Body of pancreas (tissue), 4 donors: ENCODE data around the gene SLC35C1. TPM values are rescaled to one million over a fixed set of nuclear protein-coding genes. Genes with fewer than 3 reads are reported as not detected.
A peak's percentile ranks its signal among the peaks of the same experiment; 100 is the strongest.

Experiments used
- ATAC-seq: fragments of 150-250 bp; one replicate; pipeline ENCODE4 v1.9.1; 2016
- DNase-seq, 4 donors: peaks; one replicate each; pipeline ENCODE4 v3.0.0-alpha.2; 2019
- H3K27ac ChIP-seq, 4 donors: fragments of 200-600 bp; sonication (generic); 1 replicate in 3 of 4; 2 replicates in 1 of 4; pipeline versions ENCODE4 v1.5.1 to v1.6.1; 2016 to 2019; ENCODE audit warnings: mild to moderate bottlenecking in 1 of 4, mixed read lengths in 1 of 4, moderate library complexity in 1 of 4
- H3K27me3 ChIP-seq, 2 donors: fragments of 200-600 bp; sonication (generic); one replicate each; pipeline ENCODE4 v1.6.0; 2016; ENCODE audit warnings: mild to moderate bottlenecking in 1 of 2
- H3K36me3 ChIP-seq, 2 donors: fragments of 200-600 bp; sonication (generic); replicated peaks in 1 of 2; 2 replicates each; pipeline ENCODE4 v1.5.1; 2016; ENCODE audit warnings: low read depth in 2 of 2; ENCODE audit not compliant: insufficient read depth in 1 of 2
- H3K4me1 ChIP-seq: fragments of 200-600 bp; sonication (generic); one replicate; pipeline ENCODE4 v1.6.0; 2016
- H3K4me3 ChIP-seq, 2 donors: fragments of 200-600 bp; sonication (generic); 1 replicate in 1 of 2; 2 replicates in 1 of 2; pipeline ENCODE4 v1.5.1; 2016 to 2019
- H3K9me3 ChIP-seq, 3 donors: fragments of 200-600 bp; sonication (generic); 1 replicate in 2 of 3; 2 replicates in 1 of 3; pipeline ENCODE4 v1.5.1; 2016
- POLR2A ChIP-seq, 3 donors: fragments of 450-650 bp; IDR thresholded peaks; one replicate each; pipeline ENCODE4 v1.6.1; 2016; ENCODE audit warnings: antibody characterized with exemption in 3 of 3, mild to moderate bottlenecking in 2 of 3
- WGBS, 2 donors: methylation state at CpG; one replicate each; pipeline ENCODE4 v1.1.5; 2017; 5-methylcytosine and 5-hydroxymethylcytosine counted together
- intact Hi-C: fragments of 100-400 bp; cut with DNase I; formaldehyde crosslinking; loops from one replicate; pipeline ENCODE4 v1.15.1; 2023
- total RNA-seq, 2 donors: library from RNA; depleted of rRNA; stranded (reverse); fragments of >200 nt; gene quantifications; one replicate each; pipeline ENCODE4 v1.1.0, GENCODE V29; 2016
- TF ChIP-seq, protein P1 (sequence below), 7 experiments: fragments of 450-650 bp in 4 of 7; fragments of 200-600 bp in 3 of 7; sonication (generic) in 3 of 7; IDR thresholded peaks; one replicate each; pipeline ENCODE4 v1.5.1; 2016 to 2019; ENCODE audit warnings: antibody characterized with exemption in 7 of 7

SLC35C1 gene
- total RNA-seq, 2 donors from 2014 or later = 11.2 to 22.7 TPM

DNA sequence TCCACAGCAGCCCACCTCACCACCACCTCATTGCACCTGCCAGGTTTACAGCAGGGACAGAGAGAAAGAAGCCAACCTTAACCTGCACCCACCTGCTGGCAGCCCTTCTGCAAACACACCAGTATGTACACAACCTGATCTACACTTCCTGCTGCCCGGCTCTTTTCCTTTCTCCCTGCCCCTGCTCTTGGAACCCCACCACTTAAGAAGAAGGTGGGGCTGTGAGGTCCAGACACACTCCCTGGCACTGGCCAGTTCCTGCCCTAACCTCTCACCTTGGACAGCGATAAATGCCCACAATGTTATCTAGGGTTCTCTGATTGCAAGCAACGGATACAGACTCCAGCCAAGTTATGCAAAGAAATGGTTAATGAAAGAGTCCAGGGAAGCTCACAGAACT lies 10.8 kb upstream of the SLC35C1 start:
- no peak overlapping the region for H3K4me3 ChIP-seq
- no peak for DNase-seq
- H3K36me3 ChIP-seq = no peaks in the 10 kb centered on the region
- no peak for ATAC-seq
- TF ChIP-seq, protein P1, sequence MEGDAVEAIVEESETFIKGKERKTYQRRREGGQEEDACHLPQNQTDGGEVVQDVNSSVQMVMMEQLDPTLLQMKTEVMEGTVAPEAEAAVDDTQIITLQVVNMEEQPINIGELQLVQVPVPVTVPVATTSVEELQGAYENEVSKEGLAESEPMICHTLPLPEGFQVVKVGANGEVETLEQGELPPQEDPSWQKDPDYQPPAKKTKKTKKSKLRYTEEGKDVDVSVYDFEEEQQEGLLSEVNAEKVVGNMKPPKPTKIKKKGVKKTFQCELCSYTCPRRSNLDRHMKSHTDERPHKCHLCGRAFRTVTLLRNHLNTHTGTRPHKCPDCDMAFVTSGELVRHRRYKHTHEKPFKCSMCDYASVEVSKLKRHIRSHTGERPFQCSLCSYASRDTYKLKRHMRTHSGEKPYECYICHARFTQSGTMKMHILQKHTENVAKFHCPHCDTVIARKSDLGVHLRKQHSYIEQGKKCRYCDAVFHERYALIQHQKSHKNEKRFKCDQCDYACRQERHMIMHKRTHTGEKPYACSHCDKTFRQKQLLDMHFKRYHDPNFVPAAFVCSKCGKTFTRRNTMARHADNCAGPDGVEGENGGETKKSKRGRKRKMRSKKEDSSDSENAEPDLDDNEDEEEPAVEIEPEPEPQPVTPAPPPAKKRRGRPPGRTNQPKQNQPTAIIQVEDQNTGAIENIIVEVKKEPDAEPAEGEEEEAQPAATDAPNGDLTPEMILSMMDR (IDR thresholded peaks at IDR 0.05) = no peak
- TF ChIP-seq POLR2A (IDR thresholded peaks at IDR 0.05) = no peak
- no peaks in the 10 kb centered on the region for H3K27me3 ChIP-seq
- H3K9me3 ChIP-seq = no peaks in the 10 kb centered on the region
- WGBS, 2 donors = 14 to 25% methylated on average over 3 of the region's 3 CpGs
- H3K27ac ChIP-seq = no peak overlapping the region
- no peaks in the 10 kb centered on the region for H3K4me1 ChIP-seq
- intact Hi-C loops = no loop called here

DNA sequence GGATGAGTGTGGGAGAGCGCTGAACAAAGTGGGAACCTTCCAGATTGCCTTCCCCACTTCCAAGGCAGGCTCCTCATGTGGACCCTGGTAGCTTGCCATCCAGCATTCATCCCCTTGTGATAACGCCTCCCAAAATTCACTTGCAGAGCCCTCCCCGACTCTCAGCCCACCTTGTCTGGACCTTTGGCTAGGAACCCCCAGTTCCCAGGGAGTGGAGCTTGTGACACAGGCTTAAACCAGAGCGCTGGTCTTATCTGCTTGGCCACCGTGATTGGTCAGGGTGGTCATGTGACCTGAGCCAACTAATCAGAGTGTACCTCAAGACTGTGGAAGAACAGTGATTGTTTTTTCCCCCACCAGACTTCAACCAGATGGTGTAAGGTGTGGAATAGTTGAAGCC lies 9.6 kb upstream of the SLC35C1 start:
- Histone ChIP-seq H3K4me3 (no peak overlapping the region), H3K27ac (no peak overlapping the region), H3K4me1 (no peaks in the 10 kb centered on the region), H3K9me3 (no peaks in the 10 kb centered on the region), H3K27me3 (no peaks in the 10 kb centered on the region), H3K36me3 (no peaks in the 10 kb centered on the region)
- no peak for TF ChIP-seq POLR2A (IDR thresholded peaks at IDR 0.05)
- TF ChIP-seq, protein P1 (IDR thresholded peaks at IDR 0.05) = no peak
- intact Hi-C loops = no loop called here
- 74 to 81% methylated on average over 3 to 5 of the region's 5 CpGs for WGBS, 2 donors
- DNase-seq = no peak
- no peak for ATAC-seq

DNA sequence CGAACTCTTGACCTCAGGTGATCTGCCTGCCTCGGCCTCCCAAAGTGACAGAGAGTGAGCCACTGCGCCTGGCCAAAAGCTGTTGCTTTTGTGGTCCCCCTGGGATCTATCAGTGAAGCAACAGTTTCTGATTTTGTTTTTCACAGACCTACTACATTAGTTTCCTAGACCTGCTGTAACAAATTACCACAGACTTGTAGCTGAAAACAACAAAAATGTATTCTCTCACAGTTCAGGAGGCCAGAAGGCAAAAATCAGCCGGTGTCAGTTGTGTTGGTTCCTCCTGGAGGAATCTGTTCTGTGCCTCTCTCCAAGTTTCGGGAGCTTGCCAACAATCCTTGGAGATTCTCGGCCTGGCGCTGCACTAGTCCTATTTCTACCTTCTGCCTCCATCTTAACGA lies 8.5 kb upstream of the SLC35C1 start:
- TF ChIP-seq, protein P1 (IDR thresholded peaks at IDR 0.05) = no peak
- no peak for TF ChIP-seq POLR2A (IDR thresholded peaks at IDR 0.05)
- Histone ChIP-seq H3K27ac (no peak overlapping the region), H3K27me3 (no peaks in the 10 kb centered on the region), H3K36me3 (no peaks in the 10 kb centered on the region), H3K4me3 (no peak overlapping the region), H3K9me3 (no peaks in the 10 kb centered on the region), H3K4me1 (no peaks in the 10 kb centered on the region)
- intact Hi-C loops = no loop called here
- WGBS, 2 donors = 88 to 89% methylated on average over 8 of the region's 8 CpGs
- ATAC-seq = no peak
- DNase-seq = no peak

DNA sequence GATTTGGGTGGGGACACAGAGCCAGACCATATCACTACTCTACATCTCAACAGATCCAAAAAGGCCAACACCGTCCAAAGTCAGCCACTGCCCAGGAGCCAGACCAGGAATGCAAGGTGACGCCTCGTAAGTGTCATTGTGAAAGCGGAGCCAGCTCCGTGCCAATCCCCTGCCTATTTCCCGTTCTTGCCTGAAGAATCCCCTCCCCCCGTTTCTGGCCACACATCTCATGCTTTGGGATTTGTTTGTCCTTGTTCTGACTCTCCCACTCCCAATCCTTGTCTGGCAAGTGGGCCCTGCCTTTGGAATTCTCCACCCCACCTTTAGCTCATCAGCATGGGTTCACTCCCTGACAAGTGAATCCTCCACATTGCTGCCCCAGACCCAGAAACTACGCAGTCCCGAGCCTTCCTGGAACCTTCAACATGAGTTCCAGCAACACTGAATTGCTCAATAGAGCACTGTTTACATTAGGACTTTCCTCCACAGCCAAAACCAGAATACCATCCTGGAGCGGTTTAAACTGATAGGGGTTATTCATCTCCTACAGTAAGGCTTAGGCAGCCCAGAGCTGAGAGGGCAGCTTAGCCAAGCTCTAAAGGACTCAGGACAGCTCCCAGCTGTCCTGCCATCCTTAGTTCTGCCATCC lies 6.0 kb upstream of the SLC35C1 start:
- intact Hi-C loops = no loop called here
- ATAC-seq (no peak), DNase-seq (peak in 2 of 4 donors; percentile 31 to 46)
- Histone ChIP-seq H3K4me1 (peaks cover 3% of the 10 kb centered on the region), H3K27ac (no peak overlapping the region), H3K4me3 (no peak overlapping the region), H3K36me3 (no peaks in the 10 kb centered on the region), H3K9me3 (no peaks in the 10 kb centered on the region), H3K27me3 (no peaks in the 10 kb centered on the region)
- no peak for TF ChIP-seq POLR2A (IDR thresholded peaks at IDR 0.05)
- TF ChIP-seq, protein P1 (IDR thresholded peaks at IDR 0.05) = no peak
- WGBS, 2 donors = 73 to 78% methylated on average over 10 of the region's 10 CpGs

DNA sequence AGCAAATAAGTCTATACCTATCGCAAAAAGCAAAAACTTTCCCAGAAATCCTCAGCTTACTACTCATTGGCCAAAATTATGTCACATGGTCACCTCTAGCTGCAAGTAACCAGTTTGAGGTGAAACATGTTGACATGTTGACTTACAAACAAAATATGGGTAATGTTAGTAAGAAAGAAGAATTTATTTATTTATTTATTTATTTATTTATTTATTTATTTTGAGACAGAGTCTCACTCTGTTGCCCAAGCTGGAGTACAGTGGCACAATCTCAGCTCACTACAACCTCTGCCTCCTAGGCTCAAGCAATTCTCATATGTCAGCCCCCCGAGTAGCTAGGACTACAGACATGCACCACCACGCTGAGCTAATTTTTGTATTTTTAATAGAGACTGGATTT lies 5.4 kb upstream of the SLC35C1 start:
- 92 to 96% methylated on average over 3 of the region's 3 CpGs for WGBS, 2 donors
- no peak overlapping the region for H3K27ac ChIP-seq
- no peak for ATAC-seq

More for the DNA sequence above, 5.4 kb upstream of the SLC35C1 start:
- Histone ChIP-seq H3K4me1 (peaks cover 3% of the 10 kb centered on the region), H3K27me3 (no peaks in the 10 kb centered on the region), H3K9me3 (no peaks in the 10 kb centered on the region), H3K4me3 (no peak overlapping the region), H3K36me3 (no peaks in the 10 kb centered on the region)
- intact Hi-C loops = no loop called here
- TF ChIP-seq, protein P1 (IDR thresholded peaks at IDR 0.05) = no peak
- TF ChIP-seq POLR2A (IDR thresholded peaks at IDR 0.05) = no peak
- DNase-seq = no peak
